Retinal pigment epithelial cell (primary cell): ENCODE results near the gene FOXJ3.

Experiments used
- DNase-seq: peaks from one replicate; pipeline ENCODE4 v3.0.0-alpha.2; 2010; ENCODE audit warnings: low read depth
- H3K4me3 ChIP-seq: 2 replicates; pipeline ENCODE4 v1.5.1; 2011; ENCODE audit warnings: mild to moderate bottlenecking, low read length, control low read depth, moderate library complexity
- TF ChIP-seq, protein P1 (sequence below): conservative IDR thresholded peaks from 2 replicates; pipeline ENCODE4 v1.5.1; 2011; ENCODE audit warnings: low read depth, low read length, control low read depth, inconsistent platforms

The FOXJ3 gene

DNA sequence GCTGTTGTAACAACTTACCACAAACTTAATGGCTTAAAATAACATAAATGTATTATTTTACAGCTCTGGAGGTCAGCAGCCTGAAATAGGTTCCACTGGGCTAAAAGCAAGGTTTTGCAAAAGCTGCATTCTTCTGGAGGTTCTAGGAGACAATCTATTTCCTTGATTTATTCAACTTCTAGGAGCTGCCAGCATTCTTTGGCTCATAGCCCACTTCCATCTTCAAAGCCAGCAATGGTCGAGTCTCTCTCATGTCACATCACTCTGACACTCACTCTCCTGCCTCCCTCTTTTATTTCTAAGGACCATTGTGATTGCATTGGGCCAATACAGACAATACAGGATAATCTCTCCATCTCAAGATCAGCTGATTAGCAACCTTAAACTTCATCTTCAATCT is 15.1 kb upstream of the FOXJ3 start:
- TF ChIP-seq, protein P1, sequence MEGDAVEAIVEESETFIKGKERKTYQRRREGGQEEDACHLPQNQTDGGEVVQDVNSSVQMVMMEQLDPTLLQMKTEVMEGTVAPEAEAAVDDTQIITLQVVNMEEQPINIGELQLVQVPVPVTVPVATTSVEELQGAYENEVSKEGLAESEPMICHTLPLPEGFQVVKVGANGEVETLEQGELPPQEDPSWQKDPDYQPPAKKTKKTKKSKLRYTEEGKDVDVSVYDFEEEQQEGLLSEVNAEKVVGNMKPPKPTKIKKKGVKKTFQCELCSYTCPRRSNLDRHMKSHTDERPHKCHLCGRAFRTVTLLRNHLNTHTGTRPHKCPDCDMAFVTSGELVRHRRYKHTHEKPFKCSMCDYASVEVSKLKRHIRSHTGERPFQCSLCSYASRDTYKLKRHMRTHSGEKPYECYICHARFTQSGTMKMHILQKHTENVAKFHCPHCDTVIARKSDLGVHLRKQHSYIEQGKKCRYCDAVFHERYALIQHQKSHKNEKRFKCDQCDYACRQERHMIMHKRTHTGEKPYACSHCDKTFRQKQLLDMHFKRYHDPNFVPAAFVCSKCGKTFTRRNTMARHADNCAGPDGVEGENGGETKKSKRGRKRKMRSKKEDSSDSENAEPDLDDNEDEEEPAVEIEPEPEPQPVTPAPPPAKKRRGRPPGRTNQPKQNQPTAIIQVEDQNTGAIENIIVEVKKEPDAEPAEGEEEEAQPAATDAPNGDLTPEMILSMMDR: no peak
- DNase-seq: no peak

DNA sequence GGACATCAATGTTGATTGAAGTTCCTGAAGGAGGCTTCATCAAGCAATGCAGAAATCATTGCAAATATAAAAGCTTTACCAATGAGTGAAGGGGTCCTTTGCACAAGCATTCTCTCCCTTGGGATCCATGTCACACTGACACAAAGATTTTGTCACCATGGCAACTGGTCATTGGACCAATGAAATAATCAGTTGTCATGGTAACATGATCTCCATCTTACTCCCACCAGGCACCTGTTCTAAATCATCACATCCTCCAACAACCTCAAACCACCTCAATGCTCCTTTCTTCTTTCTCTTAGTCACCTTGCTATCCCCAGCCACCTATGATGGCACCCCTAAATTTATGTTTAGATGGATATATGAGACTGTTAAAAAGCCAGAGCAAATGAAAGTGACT is 13.5 kb upstream of the FOXJ3 start:
- no peak overlapping the region for H3K4me3 ChIP-seq
- DNase-seq: no peak
- TF ChIP-seq, protein P1: no peak

More for the DNA sequence above, 15.1 kb upstream of the FOXJ3 start:
- no peak overlapping the region for H3K4me3 ChIP-seq

DNA sequence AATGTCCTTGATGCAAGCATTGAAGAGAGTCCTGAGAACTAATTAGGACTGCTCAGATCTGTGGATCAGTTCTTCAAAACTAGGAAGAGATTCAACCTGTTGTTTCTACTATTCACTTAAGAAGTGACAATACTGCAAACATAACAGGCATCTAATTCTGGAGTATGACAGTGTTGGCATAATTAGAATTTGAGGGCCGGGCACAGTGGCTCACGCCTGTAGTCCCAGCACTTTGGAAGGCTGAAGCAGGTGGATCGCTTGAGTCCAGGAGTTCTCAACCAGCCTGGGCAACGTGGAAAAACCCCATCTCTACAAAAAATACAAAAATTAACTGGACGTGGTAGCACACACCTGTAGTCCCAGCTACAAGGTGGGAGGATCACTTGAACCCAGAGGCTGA is 8.0 kb upstream of the FOXJ3 start:
- no peak for DNase-seq
- H3K4me3 ChIP-seq: no peak overlapping the region
- TF ChIP-seq, protein P1: no peak

DNA sequence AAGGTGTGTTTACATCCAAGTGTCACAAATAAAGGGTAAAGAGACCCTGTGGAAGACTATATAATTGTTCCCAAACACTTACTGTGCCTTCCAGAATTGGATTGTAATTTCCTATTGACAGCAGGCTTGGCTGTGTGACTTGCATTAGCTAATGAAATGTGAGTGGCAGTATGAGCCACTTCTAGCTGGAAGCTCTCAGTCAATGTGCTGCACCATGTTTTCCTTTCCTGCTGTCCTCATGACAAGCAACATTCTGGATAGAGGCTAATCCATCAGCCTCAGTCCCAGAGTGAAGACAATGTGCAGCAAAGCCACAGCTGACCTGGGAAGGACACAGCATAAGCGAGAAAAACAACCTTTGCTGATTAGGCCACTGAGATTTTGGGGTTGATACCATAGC is 5.9 kb upstream of the FOXJ3 start:
- no peak for DNase-seq
- TF ChIP-seq, protein P1: no peak
- H3K4me3 ChIP-seq: no peak overlapping the region

DNA sequence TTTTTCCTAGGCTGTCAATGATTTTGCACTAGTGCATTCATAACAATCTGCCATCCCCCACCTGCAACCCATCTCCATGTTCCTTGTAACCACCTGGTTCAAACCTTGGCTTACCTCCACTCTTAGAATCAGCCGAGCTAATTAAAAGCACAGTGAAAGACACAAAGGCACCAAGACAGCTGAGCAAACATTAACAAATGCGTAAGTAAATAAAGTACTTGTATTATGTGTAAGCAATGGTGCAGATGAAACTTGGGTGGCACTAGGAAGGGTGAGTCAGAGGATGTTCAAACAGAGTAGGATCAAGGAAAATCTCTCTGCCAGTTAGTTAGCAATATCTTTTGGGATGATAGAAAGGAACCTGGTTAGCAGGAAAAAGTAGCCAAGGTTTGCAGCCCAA is 5.1 kb upstream of the FOXJ3 start:
- H3K4me3 ChIP-seq: no peak overlapping the region
- no peak for DNase-seq
- TF ChIP-seq, protein P1: no peak

DNA sequence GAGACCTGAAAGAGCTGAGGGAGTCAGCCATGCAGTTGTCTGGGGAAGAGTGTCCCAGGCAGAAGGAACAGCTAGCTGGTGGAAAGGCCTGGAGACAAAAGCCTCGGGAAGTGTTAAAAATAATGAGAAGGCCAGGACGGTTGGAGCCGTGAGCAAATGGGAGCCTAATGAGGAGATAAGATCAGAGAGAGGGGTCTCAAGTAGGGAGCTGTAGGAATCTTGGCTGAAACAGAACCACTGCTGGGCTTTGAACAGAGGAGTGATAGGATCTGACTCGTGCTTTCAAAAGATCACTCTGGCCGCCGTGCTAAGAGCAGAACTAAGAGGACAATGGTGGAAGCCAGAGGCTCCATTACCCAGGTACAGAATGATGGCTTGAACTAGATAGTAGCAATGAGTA is 1.9 kb upstream of the FOXJ3 start:
- H3K4me3 ChIP-seq: no peak overlapping the region
- no peak for DNase-seq
- TF ChIP-seq, protein P1: no peak

DNA sequence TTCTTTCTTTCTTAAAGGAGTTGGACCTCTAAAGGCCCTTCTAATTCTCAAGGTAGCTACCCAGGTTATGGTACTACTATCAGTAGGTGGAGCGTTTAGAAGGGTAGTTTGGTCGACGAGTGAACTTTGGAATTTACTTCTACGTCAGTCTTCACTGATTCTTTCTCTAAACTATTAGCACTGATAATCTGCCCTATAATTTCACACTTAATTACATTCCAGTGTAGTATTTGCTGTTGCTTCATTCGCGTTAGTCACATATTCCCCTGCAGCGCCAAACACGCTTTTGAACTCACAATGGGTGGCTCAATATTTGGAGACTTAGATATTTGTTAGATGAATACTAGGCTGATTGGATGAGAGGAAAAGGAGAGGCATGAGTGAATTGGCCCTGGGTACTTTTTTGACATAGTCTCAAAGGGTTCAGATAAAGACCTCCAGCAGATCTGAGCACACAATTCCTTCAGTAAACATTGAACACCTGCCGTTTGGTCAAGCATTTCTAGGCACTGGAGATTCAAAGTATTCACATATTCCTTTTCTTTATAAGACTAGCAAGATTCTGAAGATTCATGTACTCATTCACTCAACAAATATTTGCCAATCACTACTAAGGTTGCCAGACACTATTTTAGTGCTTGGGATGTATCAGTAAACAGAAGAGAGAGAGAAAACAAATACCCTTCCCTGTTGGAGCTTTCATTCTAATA is 929 bp upstream of the FOXJ3 start:
- TF ChIP-seq, protein P1: no peak
- H3K4me3 ChIP-seq: peak overlapping the region; percentile 92
- DNase-seq: peak; percentile 52
